Superior temporal gyrus (tissue), 1 donor: ENCODE measurements around the gene TRIM7.
"Not testable (repeated sequence)": the region's sequence is repeated elsewhere in the genome, so short reads cannot be mapped to it uniquely, and the experiment has no call there.

Experiments used
- DNase-seq: peaks from one replicate; pipeline ENCODE4 v3.0.0-alpha.2; 2016; ENCODE audit errors: extremely low spot score

TRIM7 gene

DNA sequence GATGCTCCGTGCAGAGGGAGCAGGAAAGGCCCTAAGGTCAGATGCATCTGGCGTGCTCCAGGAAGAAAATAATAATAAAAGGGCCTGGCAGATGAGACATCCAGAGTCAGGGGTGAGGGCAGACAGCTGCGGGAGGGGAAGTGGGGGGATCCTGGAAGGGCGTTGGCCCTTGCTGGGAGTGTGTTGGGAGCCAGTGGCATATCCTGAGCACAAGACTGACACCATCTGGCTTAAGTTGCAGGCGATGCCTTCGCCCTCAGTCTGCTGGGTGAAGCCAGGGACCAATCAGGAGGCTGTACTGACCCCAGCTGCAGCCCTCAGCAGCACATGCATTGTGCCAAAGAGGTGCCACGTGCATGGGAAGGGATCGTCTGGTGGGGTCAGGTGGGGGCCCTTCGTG lies 53.9 kb downstream of the TRIM7 start:
- DNase-seq: no peak

- DNase-seq: no peak
Measured at GRCh38 chr5:181149806-181150733, 54.9 kb downstream of the TRIM7 start.

- no peak for DNase-seq
Measured at GRCh38 chr5:181149355-181149754, 55.6 kb downstream of the TRIM7 start.

- DNase-seq: not testable (repeated sequence)
Measured at GRCh38 chr5:181146927-181147636, 57.9 kb downstream of the TRIM7 start, which contains the start of gene OR2V2. Gene OR2V2, plus strand, starts transcription at chr5:181147586. Its CDS starts 7,357 bp downstream, at chr5:181154943.

DNA sequence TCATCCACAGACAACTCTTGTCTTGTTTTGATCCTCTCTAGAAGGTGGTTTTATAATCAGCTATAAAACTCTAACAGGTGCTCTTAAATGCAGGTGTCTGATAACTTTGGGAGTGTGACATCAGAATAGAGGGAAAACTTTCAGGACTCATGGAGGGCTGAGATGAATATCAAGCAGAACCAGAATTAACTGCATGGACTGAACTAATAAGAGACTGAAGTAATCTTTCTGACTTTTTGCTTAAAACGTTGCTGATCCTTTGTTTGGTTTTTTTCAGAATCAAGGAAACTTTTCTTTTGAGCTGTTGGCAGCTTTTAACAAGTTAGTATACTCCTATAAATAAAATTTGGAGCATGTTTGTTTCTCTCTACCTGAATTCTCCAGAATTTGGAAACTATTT lies 59.9 kb downstream of the TRIM7 start:
- DNase-seq: no peak
